NCI-H82 (cell line): Measurements from ENCODE around the gene RTN4RL1.

ENCODE experiments used
- DNase-seq: peaks from one replicate; lab custom pipeline; 2025; lab: John Stamatoyannopoulos, UW

The RTN4RL1 gene

GRCh38 chr17:1977583-1978395 is 47.3 kb downstream of the RTN4RL1 start:
- DNase-seq = no peak

- no peak for DNase-seq
These were observed 48.5 kb downstream of the RTN4RL1 start for GRCh38 chr17:1976683-1977064.

- no peak for DNase-seq
These were observed 49.0 kb downstream of the RTN4RL1 start for GRCh38 chr17:1976000-1976682.

GRCh38 chr17:1975573-1975972 is 49.6 kb downstream of the RTN4RL1 start:
- no peak for DNase-seq

GRCh38 chr17:1972487-1973160 is 52.5 kb downstream of the RTN4RL1 start:
- DNase-seq = no peak

- DNase-seq = no peak
These were observed 54.2 kb downstream of the RTN4RL1 start for GRCh38 chr17:1970843-1971384.

- DNase-seq = no peak
These were observed 55.4 kb downstream of the RTN4RL1 start for GRCh38 chr17:1969712-1970111.

GRCh38 chr17:1967213-1967612 is 57.9 kb downstream of the RTN4RL1 start:
- peak; percentile 91 for DNase-seq

- DNase-seq = peak; percentile 74
These were observed 58.7 kb downstream of the RTN4RL1 start for GRCh38 chr17:1966274-1967086.

GRCh38 chr17:1965556-1966273 is 59.4 kb downstream of the RTN4RL1 start:
- peak; percentile 93 for DNase-seq

- DNase-seq = no peak
These were observed 61.9 kb downstream of the RTN4RL1 start for GRCh38 chr17:1963250-1963649.

- peak; percentile 46 for DNase-seq
These were observed 63.9 kb downstream of the RTN4RL1 start for GRCh38 chr17:1961189-1961588.

GRCh38 chr17:1960545-1960912 is 64.6 kb downstream of the RTN4RL1 start:
- DNase-seq = no peak

- no peak for DNase-seq
These were observed 65.1 kb downstream of the RTN4RL1 start for GRCh38 chr17:1959871-1960544.

GRCh38 chr17:1958134-1958881 is 66.8 kb downstream of the RTN4RL1 start:
- peak; percentile 68 for DNase-seq

- no peak for DNase-seq
These were observed 68.1 kb downstream of the RTN4RL1 start for GRCh38 chr17:1957037-1957436.

GRCh38 chr17:1956134-1956533 is 69.0 kb downstream of the RTN4RL1 start:
- no peak for DNase-seq

- DNase-seq = no peak
These were observed 71.3 kb downstream of the RTN4RL1 start for GRCh38 chr17:1953831-1954230.

- no peak for DNase-seq
These were observed 73.2 kb downstream of the RTN4RL1 start for GRCh38 chr17:1951920-1952319.

GRCh38 chr17:1949754-1950153 is 75.4 kb downstream of the RTN4RL1 start:
- no peak for DNase-seq
